ENCODE results near the gene NCKAP5. TPM values are rescaled to one million over a fixed set of nuclear protein-coding genes. Genes with fewer than 3 reads are reported as not detected.

The NCKAP5 gene
- total RNA-seq, 2 donors from 2014 or later, result 2.0 to 7.1 TPM

GRCh38 chr2:132798341-132798740 is 769.9 kb downstream of the NCKAP5 start:
- H3K27me3 ChIP-seq (replicated peaks; ENCODE audit: insufficient read depth), result no peaks in the 10 kb centered on the region
- no peaks in the 10 kb centered on the region for H3K36me3 ChIP-seq
- DNase-seq (ENCODE audit: low spot score), result no peak
- H3K4me3 ChIP-seq, result no peak overlapping the region
- H3K9me3 ChIP-seq, result no peaks in the 10 kb centered on the region
- intact Hi-C loops (cut with DNase I), result no loop called here
- no peak overlapping the region for H3K27ac ChIP-seq
- TF ChIP-seq POLR2AphosphoS5 (IDR thresholded peaks at IDR 0.05) (no peak), POLR2A (IDR thresholded peaks at IDR 0.05) (no peak), CTCF (IDR thresholded peaks at IDR 0.05) (no peak)
- H3K4me1 ChIP-seq (replicated peaks), result no peaks in the 10 kb centered on the region

DNA sequence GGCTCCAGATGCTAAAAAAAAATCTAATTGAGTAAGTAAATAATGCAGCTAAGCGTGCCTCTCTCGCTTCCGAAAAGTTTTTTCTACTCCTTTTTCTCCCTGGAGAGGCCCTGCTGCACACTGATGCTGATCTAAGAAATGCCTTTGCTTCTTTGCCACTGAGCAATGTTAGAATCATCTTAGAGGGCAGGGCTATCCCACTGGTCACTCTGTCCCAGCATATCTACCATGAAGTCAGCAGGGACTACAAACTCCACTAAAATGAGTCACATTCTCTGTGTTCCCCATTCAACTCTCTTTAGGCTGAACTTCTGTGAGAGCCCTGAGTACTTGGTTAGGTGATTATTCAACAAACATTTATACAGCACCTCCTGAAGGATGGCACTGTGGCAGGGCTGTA is 770.7 kb downstream of the NCKAP5 start:
- 52% methylated on average over 3 of the region's 3 CpGs for WGBS
- H3K27me3 ChIP-seq (replicated peaks; ENCODE audit: insufficient read depth), result no peaks in the 10 kb centered on the region
- TF ChIP-seq POLR2A (IDR thresholded peaks at IDR 0.05) (no peak), CTCF (IDR thresholded peaks at IDR 0.05) (no peak), POLR2AphosphoS5 (IDR thresholded peaks at IDR 0.05) (no peak)

GRCh38 chr2:132797071-132797470 is 771.2 kb downstream of the NCKAP5 start:
- WGBS, result 42% methylated on average over 3 of the region's 3 CpGs
- no peak for DNase-seq (ENCODE audit: low spot score)

More for the DNA sequence above, 770.7 kb downstream of the NCKAP5 start:
- no peak overlapping the region for H3K4me3 ChIP-seq
- H3K36me3 ChIP-seq, result no peaks in the 10 kb centered on the region
- DNase-seq (ENCODE audit: low spot score), result no peak
- H3K4me1 ChIP-seq (replicated peaks), result no peaks in the 10 kb centered on the region
- no peak overlapping the region for H3K27ac ChIP-seq
- no peaks in the 10 kb centered on the region for H3K9me3 ChIP-seq
- intact Hi-C loops (cut with DNase I), result no loop called here

GRCh38 chr2:132795220-132795619 is 773.0 kb downstream of the NCKAP5 start:
- no peak for TF ChIP-seq POLR2AphosphoS5 (IDR thresholded peaks at IDR 0.05)
- TF ChIP-seq POLR2A (IDR thresholded peaks at IDR 0.05), result no peak
- TF ChIP-seq CTCF (IDR thresholded peaks at IDR 0.05), result no peak
- DNase-seq (ENCODE audit: low spot score), result no peak
- intact Hi-C loops (cut with DNase I), result no loop called here
- Histone ChIP-seq H3K27me3 (replicated peaks; ENCODE audit: insufficient read depth) (no peaks in the 10 kb centered on the region), H3K4me3 (no peak overlapping the region), H3K4me1 (replicated peaks) (no peaks in the 10 kb centered on the region), H3K27ac (no peak overlapping the region), H3K36me3 (no peaks in the 10 kb centered on the region), H3K9me3 (no peaks in the 10 kb centered on the region)
- 89% methylated on average over 2 of the region's 2 CpGs for WGBS

More at GRCh38 chr2:132797071-132797470, 771.2 kb downstream of the NCKAP5 start:
- no peaks in the 10 kb centered on the region for H3K27me3 ChIP-seq (replicated peaks; ENCODE audit: insufficient read depth)
- H3K4me1 ChIP-seq (replicated peaks), result no peaks in the 10 kb centered on the region
- no peak overlapping the region for H3K27ac ChIP-seq
- no peak for TF ChIP-seq POLR2AphosphoS5 (IDR thresholded peaks at IDR 0.05)
- TF ChIP-seq CTCF (IDR thresholded peaks at IDR 0.05), result no peak
- no peak for TF ChIP-seq POLR2A (IDR thresholded peaks at IDR 0.05)
- intact Hi-C loops (cut with DNase I), result no loop called here
- no peak overlapping the region for H3K4me3 ChIP-seq
- H3K9me3 ChIP-seq, result no peaks in the 10 kb centered on the region
- no peaks in the 10 kb centered on the region for H3K36me3 ChIP-seq

- Histone ChIP-seq H3K27me3 (replicated peaks; ENCODE audit: insufficient read depth) (no peaks in the 10 kb centered on the region), H3K9me3 (no peaks in the 10 kb centered on the region), H3K4me3 (no peak overlapping the region), H3K36me3 (no peaks in the 10 kb centered on the region), H3K4me1 (replicated peaks) (no peaks in the 10 kb centered on the region), H3K27ac (no peak overlapping the region)
- TF ChIP-seq POLR2AphosphoS5 (IDR thresholded peaks at IDR 0.05), result no peak
- no peak for TF ChIP-seq POLR2A (IDR thresholded peaks at IDR 0.05)
- no peak for TF ChIP-seq CTCF (IDR thresholded peaks at IDR 0.05)
- intact Hi-C loops (cut with DNase I), result no loop called here
- WGBS, result 72% methylated on average over 8 of the region's 8 CpGs
- DNase-seq (ENCODE audit: low spot score), result no peak
Observed at GRCh38 chr2:132793532-132793931, 774.7 kb downstream of the NCKAP5 start.

Data from prostate gland (tissue), 2 donors.